ENCODE results near the gene KIFBP. TPM values are rescaled to one million over a fixed set of nuclear protein-coding genes. Genes with fewer than 3 reads are reported as not detected.
"Not testable (repeated sequence)": the region's sequence is repeated elsewhere in the genome, so short reads cannot be mapped to it uniquely, and the experiment has no call there.

KIFBP gene
- 42.5 and 74.7 TPM in 2 replicates for total RNA-seq

DNA sequence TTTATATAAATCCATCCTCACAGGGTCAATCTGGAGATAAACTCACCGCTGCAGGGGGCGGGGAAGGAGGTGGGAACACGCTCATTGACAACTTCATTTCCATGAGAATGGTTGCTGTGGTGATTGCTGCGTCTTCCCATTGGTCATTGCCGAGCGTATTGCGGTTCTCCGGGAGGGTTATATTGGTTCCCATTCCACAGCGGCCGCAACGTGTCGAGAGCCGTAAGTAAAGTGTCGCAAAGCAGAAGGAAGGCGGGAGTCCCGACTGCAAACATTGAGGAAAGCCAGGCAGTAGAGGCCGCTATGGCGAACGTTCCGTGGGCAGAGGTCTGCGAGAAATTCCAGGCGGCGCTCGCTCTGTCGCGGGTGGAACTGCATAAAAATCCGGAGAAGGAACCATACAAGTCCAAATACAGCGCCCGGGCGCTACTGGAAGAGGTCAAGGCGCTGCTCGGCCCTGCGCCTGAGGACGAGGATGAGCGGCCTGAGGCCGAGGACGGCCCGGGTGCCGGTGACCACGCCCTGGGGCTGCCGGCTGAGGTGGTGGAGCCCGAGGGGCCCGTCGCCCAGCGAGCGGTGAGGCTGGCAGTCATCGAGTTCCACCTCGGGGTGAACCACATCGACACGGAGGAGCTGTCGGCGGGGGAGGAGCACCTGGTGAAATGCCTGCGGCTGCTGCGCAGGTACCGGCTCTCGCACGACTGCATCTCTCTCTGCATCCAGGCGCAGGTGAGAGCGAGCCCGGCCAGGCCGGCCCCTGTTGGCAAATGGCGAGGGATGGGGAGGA lies at the start of gene KIFBP:
Gene KIFBP, plus strand, starts transcription at position 274 of the 787 bp plus-strand sequence. Its CDS starts 30 bp downstream, at position 304.
- peak; percentile 98 for DNase-seq (ENCODE audit: low read depth)
- peak; percentile 37 for TF ChIP-seq CTCF (IDR thresholded peaks at IDR 0.05; ENCODE audit: insufficient read depth, low read depth, low read length)
- H3K4me3 ChIP-seq (ENCODE audit: low read depth, low read length): peak within 1 kb of the TSS; percentile 79

GRCh38 chr10:68938884-68939283 lies 49.7 kb upstream of the KIFBP start:
- DNase-seq (ENCODE audit: low read depth): no peak
- TF ChIP-seq CTCF (IDR thresholded peaks at IDR 0.05; ENCODE audit: insufficient read depth, low read depth, low read length): no peak
- H3K4me3 ChIP-seq (ENCODE audit: low read depth, low read length): no peak overlapping the region

DNA sequence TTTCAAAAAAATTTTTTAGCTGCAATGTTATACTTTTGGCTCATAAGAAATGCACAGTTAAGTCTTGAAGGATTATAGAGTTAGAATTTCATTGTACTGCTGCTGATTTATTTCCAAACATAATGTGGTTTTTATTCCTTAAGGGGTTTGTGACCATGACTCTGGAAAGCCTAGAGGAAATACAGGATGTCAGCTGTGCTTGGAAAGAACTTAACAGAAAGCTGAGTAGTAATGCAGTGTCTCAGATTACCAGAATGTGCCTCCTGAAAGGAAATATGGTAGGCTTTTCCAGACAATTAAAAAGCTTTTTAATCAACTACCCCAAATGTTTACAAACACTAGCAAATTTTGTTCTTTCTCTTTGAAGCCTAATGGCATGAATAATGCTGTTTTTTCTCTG lies 47.7 kb upstream of the KIFBP start:
- not testable (repeated sequence) for H3K4me3 ChIP-seq (ENCODE audit: low read depth, low read length); DNase-seq (ENCODE audit: low read depth)

- TF ChIP-seq CTCF (IDR thresholded peaks at IDR 0.05; ENCODE audit: insufficient read depth, low read depth, low read length): no peak
- no peak for DNase-seq (ENCODE audit: low read depth)
- no peak overlapping the region for H3K4me3 ChIP-seq (ENCODE audit: low read depth, low read length)
These were observed 38.0 kb upstream of the KIFBP start for GRCh38 chr10:68950598-68950997.

DNA sequence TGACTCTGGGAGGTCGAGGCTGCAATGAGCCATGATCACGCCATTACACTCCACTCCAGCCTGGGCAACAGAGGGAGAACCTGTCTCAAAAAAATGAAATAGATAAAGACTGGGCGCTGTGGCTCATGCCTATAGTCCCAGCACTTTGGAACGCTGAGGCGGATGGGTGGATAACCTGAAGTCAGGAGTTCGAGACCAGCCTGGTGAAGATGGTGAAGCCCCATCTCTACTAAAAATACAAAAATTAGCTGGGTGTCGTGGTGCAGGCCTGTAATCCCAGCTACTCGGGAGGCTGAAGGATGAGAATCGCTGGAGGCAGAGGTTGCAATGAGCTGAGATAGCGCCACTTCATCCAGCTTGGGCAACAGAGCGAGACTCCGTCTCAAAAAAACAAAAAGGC lies 33.7 kb upstream of the KIFBP start:
- no peak overlapping the region for H3K4me3 ChIP-seq (ENCODE audit: low read depth, low read length)
- TF ChIP-seq CTCF (IDR thresholded peaks at IDR 0.05; ENCODE audit: insufficient read depth, low read depth, low read length): no peak
- no peak for DNase-seq (ENCODE audit: low read depth)

GRCh38 chr10:68955355-68955831 lies 33.2 kb upstream of the KIFBP start:
- H3K4me3 ChIP-seq (ENCODE audit: low read depth, low read length): peak overlapping the region; percentile 98
- no peak for DNase-seq (ENCODE audit: low read depth)
- TF ChIP-seq CTCF (IDR thresholded peaks at IDR 0.05; ENCODE audit: insufficient read depth, low read depth, low read length): no peak

GRCh38 chr10:68955832-68956532 lies 32.6 kb upstream of the KIFBP start, which contains the start of gene DDX21:
DDX21 (plus strand) TSS chr10:68956170; CDS start chr10:68956226, 56 bp downstream.
- peak; percentile 57 for TF ChIP-seq CTCF (IDR thresholded peaks at IDR 0.05; ENCODE audit: insufficient read depth, low read depth, low read length)
- peak; percentile 95 for DNase-seq (ENCODE audit: low read depth)
- peak within 1 kb of the TSS; percentile 98 for H3K4me3 ChIP-seq (ENCODE audit: low read depth, low read length)

Data from fibroblast of villous mesenchyme (primary cell).